HepG2 (cell line): Measurements from ENCODE around the gene DIS3L2. TPM values are rescaled to one million over a fixed set of nuclear protein-coding genes. Genes with fewer than 3 reads are reported as not detected.
"Not testable (repeated sequence)": the region's sequence is repeated elsewhere in the genome, so short reads cannot be mapped to it uniquely, and the experiment has no call there.

ENCODE experiments used
- ATAC-seq: fragments of 200-7000 bp; cut with Tn5 transposase; 3 replicates; pipeline ENCODE4 v1.9.1; 2020; ENCODE audit warnings: mild to moderate bottlenecking, moderate library complexity
- BruUV-seq: library from RNA; stranded (reverse); fragments of 400-500 nt; replicated peaks from 2 replicates; lab custom pipeline; 2021; lab: Mats Ljungman, UMichigan
- CTCF ChIA-PET: fragments of 300-600 bp; formaldehyde crosslinking; extraction: SDS; loops from one replicate; lab custom pipeline; 2021; ENCODE audit warnings: low total read pairs, inconsistent platforms, low intra/inter-chr PET ratio; lab: Yijun Ruan, JAX
- POLR2A ChIA-PET: fragments of 350-600 bp; sonication (Branson Sonifier 250); formaldehyde crosslinking; loops from one replicate; lab custom pipeline; 2020; ENCODE audit warnings: antibody characterized with exemption, inconsistent platforms; lab: Yijun Ruan, JAX
- DNase-seq: peaks from one replicate; pipeline ENCODE4 v3.0.0-alpha.2; 2015; ENCODE audit warnings: low spot score
- FAIRE-seq: peaks from 3 replicates; lab custom pipeline; 2011; peaks lifted over from hg19 to GRCh38; lab: Jason Lieb, UNC
- H2AFZ ChIP-seq: one replicate; pipeline ENCODE4 v1.6.1; 2011; ENCODE audit warnings: low read length, inconsistent platforms
- H3K27ac ChIP-seq: fragments of 300-600 bp; 3 replicates; pipeline ENCODE4 v1.8.0; 2011; ENCODE audit warnings: mixed run types, mild to moderate bottlenecking, mixed read lengths, low read length, inconsistent platforms; ENCODE audit not compliant: insufficient read depth; ENCODE audit errors: extremely low read length
- H3K27me3 ChIP-seq, 2 experiments: fragments of 200-600 bp in 1 of 2; 2 replicates in 1 of 2; 3 replicates in 1 of 2; pipeline versions ENCODE4 v1.6.0 to v1.8.0; 2011; ENCODE audit warnings: low read length in 2 of 2, mild to moderate bottlenecking in 2 of 2, moderate library complexity in 2 of 2, inconsistent platforms in 1 of 2; ENCODE audit not compliant: insufficient read depth in 2 of 2, control insufficient read depth in 1 of 2
- H3K36me3 ChIP-seq, 2 experiments: fragments of 200-600 bp in 1 of 2; replicated peaks in 1 of 2; 2 replicates in 1 of 2; 3 replicates in 1 of 2; pipeline versions ENCODE4 v1.5.1 to v1.8.0; 2011; ENCODE audit warnings: low read length in 2 of 2, inconsistent platforms in 1 of 2; ENCODE audit not compliant: insufficient read depth in 2 of 2, control insufficient read depth in 1 of 2
- H3K4me1 ChIP-seq: 2 replicates; pipeline ENCODE4 v1.5.1; 2012; ENCODE audit warnings: low read length, inconsistent platforms; ENCODE audit not compliant: insufficient read depth
- H3K4me2 ChIP-seq: 2 replicates; pipeline ENCODE4 v1.6.0; 2011; ENCODE audit warnings: low read depth, low read length, inconsistent platforms
- H3K4me3 ChIP-seq, 3 experiments: fragments of 200-600 bp in 1 of 3; sonication (generic), shearing (Covaris generic) in 1 of 3; replicated peaks in 1 of 3; 2 replicates each; pipeline ENCODE4 v1.5.1; 2011 to 2016; ENCODE audit warnings: low read length in 3 of 3, inconsistent platforms in 2 of 3, low read depth in 2 of 3, mild to moderate bottlenecking in 2 of 3, control low read depth in 1 of 3, mixed read lengths in 1 of 3; ENCODE audit not compliant: insufficient read depth in 1 of 3
- H3K79me2 ChIP-seq: one replicate; pipeline ENCODE4 v1.6.1; 2011; ENCODE audit warnings: low read length, inconsistent platforms; ENCODE audit not compliant: insufficient read depth
- H3K9ac ChIP-seq: 2 replicates; pipeline ENCODE4 v1.6.0; 2011; ENCODE audit warnings: mild to moderate bottlenecking, low read depth, low read length, inconsistent platforms; ENCODE audit not compliant: insufficient read depth
- H3K9me3 ChIP-seq: 2 replicates; pipeline ENCODE4 v1.5.1; 2012; ENCODE audit warnings: mild to moderate bottlenecking, low read length
- H4K20me1 ChIP-seq: 2 replicates; pipeline ENCODE4 v1.6.0; 2011; ENCODE audit warnings: inconsistent platforms, mild to moderate bottlenecking, low read length, moderate library complexity; ENCODE audit not compliant: insufficient read depth
- HNF4A ChIP-seq: sonication (generic); formaldehyde crosslinking; IDR thresholded peaks from 2 replicates; pipeline ENCODE4 v1.4.0; 2020; ENCODE audit warnings: missing genetic modification reagents
- ISL2 ChIP-seq: sonication (generic); formaldehyde crosslinking; IDR thresholded peaks from 2 replicates; pipeline ENCODE4 v1.5.0; 2020; ENCODE audit warnings: missing genetic modification reagents
- MAZ ChIP-seq, 2 experiments: sonication (generic) in 1 of 2; formaldehyde crosslinking in 1 of 2; IDR thresholded peaks; 2 replicates each; pipeline versions ENCODE4 v1.5.0 to v1.6.1; 2012 to 2020; ENCODE audit warnings: low read depth in 2 of 2, mild to moderate bottlenecking in 2 of 2, borderline replicate concordance in 1 of 2, improper control_type of control experiment in 1 of 2, low read length in 1 of 2, missing genetic modification reagents in 1 of 2, moderate library complexity in 1 of 2
- SAP130 ChIP-seq: IDR thresholded peaks from 2 replicates; pipeline ENCODE4 v1.6.1; 2016; ENCODE audit warnings: low read depth
- SP5 ChIP-seq: IDR thresholded peaks from 2 replicates; pipeline ENCODE4 v1.6.1; 2016; ENCODE audit warnings: low read depth, borderline replicate concordance
- TERF1 ChIP-seq: sonication (generic); formaldehyde crosslinking; IDR thresholded peaks from 2 replicates; pipeline ENCODE4 v1.8.0; 2022; ENCODE audit warnings: mild to moderate bottlenecking, missing genetic modification reagents, moderate library complexity
- ZBTB25 ChIP-seq: IDR thresholded peaks from 2 replicates; pipeline ENCODE4 v1.6.1; 2018; ENCODE audit warnings: missing genetic modification reagents
- ZC3H13 ChIP-seq: sonication (generic); formaldehyde crosslinking; IDR thresholded peaks from 2 replicates; pipeline ENCODE4 v1.8.1; 2023; ENCODE audit warnings: mild to moderate bottlenecking, missing genetic modification reagents, moderate library complexity
- ZMYM3 ChIP-seq: sonication (generic); formaldehyde crosslinking; IDR thresholded peaks from 2 replicates; pipeline ENCODE4 v1.5.1; 2020; ENCODE audit warnings: mild to moderate bottlenecking, missing genetic modification reagents
- WGBS: methylation state at CpG from one replicate; pipeline ENCODE4 v1.1.6; 2017; ENCODE audit warnings: low lambda C conversion rate; 5-methylcytosine and 5-hydroxymethylcytosine counted together
- in situ Hi-C: cut with HindIII; loops from 2 replicates; pipeline ENCODE4 v1.10.0; 2017; ENCODE audit warnings: low pct_unique_long_range_greater_than_20kb; ENCODE audit not compliant: extremely low pct_ligation_motif_present
- intact Hi-C: fragments of 100-400 bp; cut with micrococcal nuclease; formaldehyde crosslinking; loops from one replicate; pipeline ENCODE4 v1.10.0; 2022; ENCODE audit not compliant: unreplicated experiment
- polyA plus RNA-seq, 8 experiments: library from polyadenylated mRNA; depleted of rRNA in 3 of 8; stranded (reverse) in 7 of 8; unstranded in 1 of 8; fragments of >200 nt; fragmentation: Illumina TruSeq in 4 of 8; extraction: Trizol in 4 of 8; gene quantifications; 2 replicates each; pipeline versions ENCODE4 v1.2.1 to v1.2.3, GENCODE V29; 2011 to 2016; ENCODE audit warnings: low read depth in 4 of 8, missing spikeins in 1 of 8, mixed read lengths in 1 of 8; ENCODE audit not compliant: insufficient read depth in 1 of 8
- total RNA-seq, 5 experiments: library from RNA; depleted of rRNA; stranded (reverse); fragments of >200 nt; fragmentation: Illumina TruSeq; extraction: Trizol; gene quantifications; 2 replicates each; pipeline ENCODE4 v1.2.3, GENCODE V29; 2016; ENCODE audit warnings: low read depth in 1 of 5
- TF ChIP-seq, protein P1 (sequence below): IDR thresholded peaks from 2 replicates; pipeline ENCODE4 v1.6.1; 2016; ENCODE audit warnings: missing compliant biosample characterization, missing genetic modification reagents, borderline replicate concordance
- TF ChIP-seq, protein P2 (sequence below): IDR thresholded peaks from 2 replicates; pipeline ENCODE4 v1.6.1; 2016

The DIS3L2 gene
- total and polyA plus RNA-seq, 2 of the 13 experiments (the other 11 are each of a cell fraction or from before 2014, with no cell fraction given) = 7.0 to 23.9 TPM

DNA sequence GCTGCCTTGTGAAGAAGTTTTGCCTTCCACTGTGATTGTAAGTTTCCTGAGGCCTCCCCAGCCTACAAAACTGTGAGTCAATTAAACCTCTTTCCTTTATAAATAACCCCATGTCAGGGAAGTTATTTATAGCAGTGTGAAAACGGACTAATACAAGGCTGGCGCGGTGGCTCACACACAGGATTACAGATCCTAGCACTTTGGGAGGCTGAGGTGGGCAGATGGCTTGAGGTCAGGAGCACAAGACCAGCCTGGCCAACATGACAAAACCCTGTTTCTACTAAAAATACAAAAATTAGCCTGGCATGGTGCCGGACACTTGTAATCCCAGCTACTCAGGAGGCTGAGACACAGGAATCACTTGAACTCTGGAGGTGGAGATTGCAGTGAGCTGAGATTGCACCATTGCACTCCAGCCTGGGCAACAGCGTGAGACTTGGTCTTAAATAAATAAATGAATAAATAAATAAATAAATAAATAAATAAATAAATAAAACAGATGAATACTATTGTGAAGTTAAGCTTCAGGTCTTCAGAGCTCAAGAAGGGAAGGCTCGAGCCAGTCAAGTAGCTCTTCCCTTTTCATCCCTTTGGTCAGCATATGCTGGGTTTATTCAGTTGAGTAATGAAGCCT lies 154.3 kb downstream of the DIS3L2 start:
- 96% methylated on average over 6 of the region's 6 CpGs for WGBS
- ATAC-seq, BruUV-seq, H3K4me2 ChIP-seq, DNase-seq, H3K36me3 ChIP-seq, H3K27me3 ChIP-seq, H3K79me2 ChIP-seq, H3K9me3 ChIP-seq, FAIRE-seq, H3K4me3 ChIP-seq, H2AFZ ChIP-seq, H3K27ac ChIP-seq, intact Hi-C loops, H3K9ac ChIP-seq, H4K20me1 ChIP-seq, in situ Hi-C loops: not testable (repeated sequence)
- peaks cover 19% of the 10 kb centered on the region for H3K4me1 ChIP-seq
- CTCF ChIA-PET = interaction anchor here (2.1 kb wide), 1 partner anchor 211 kb away, joined by 9 read pairs; no protein-coding TSS in a partner anchor
- POLR2A ChIA-PET = interaction anchor here (2.0 kb wide), 1 partner anchor 10 kb away, joined by 7 read pairs; no protein-coding TSS in a partner anchor

DNA sequence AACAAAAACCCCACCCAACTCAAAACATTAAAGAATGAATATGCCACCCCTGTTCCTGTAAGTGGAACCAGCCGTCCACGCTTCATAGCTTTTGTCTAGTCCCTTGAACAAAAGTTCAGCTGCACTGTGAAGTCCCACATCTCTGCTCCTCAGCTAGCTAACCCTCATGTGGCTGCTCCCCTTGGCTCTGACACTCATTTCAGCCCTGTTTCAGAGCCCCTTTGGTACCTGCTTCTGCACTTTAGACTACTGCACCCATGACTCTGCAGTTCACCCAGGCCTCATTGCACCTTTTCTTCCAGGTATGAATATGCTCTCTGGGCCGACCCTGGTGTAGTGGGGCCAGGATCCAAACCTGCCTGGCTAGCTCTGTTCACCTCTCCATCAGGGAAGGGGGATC lies 155.3 kb downstream of the DIS3L2 start:
- POLR2A ChIA-PET = interaction anchor here (2.0 kb wide), 1 partner anchor 9 kb away, joined by 7 read pairs; no protein-coding TSS in a partner anchor
- H3K27ac ChIP-seq = no peak overlapping the region
- H3K79me2 ChIP-seq = no peaks in the 10 kb centered on the region
- no peak overlapping the region for H3K4me2 ChIP-seq
- CTCF ChIA-PET = interaction anchor here (2.1 kb wide), 1 partner anchor 210 kb away, joined by 9 read pairs; no protein-coding TSS in a partner anchor
- DNase-seq (no peak), ATAC-seq (peak; percentile 41), FAIRE-seq (no peak)
- in situ Hi-C loops = no loop called here
- no peaks in the 10 kb centered on the region for H3K27me3 ChIP-seq
- H3K9me3 ChIP-seq = no peaks in the 10 kb centered on the region
- H4K20me1 ChIP-seq = no peaks in the 10 kb centered on the region
- H2AFZ ChIP-seq = no peak overlapping the region
- H3K4me3 ChIP-seq = no peak overlapping the region
- H3K4me1 ChIP-seq = peaks cover 15% of the 10 kb centered on the region
- no TSS peak for BruUV-seq
- H3K36me3 ChIP-seq = no peaks in the 10 kb centered on the region
- 67% methylated on average over 3 of the region's 3 CpGs for WGBS
- intact Hi-C loops = loop anchor here (1.0 kb wide), 2 partner anchors 175 to 210 kb away; no protein-coding TSS in a partner anchor
- H3K9ac ChIP-seq = no peak overlapping the region
- TF ChIP-seq MAZ (IDR thresholded peaks at IDR 0.05; ENCODE audit: borderline replicate concordance, low read depth, low read length) (no peak), MAZ (CRISPR knock-in tag; IDR thresholded peaks at IDR 0.05; ENCODE audit: low read depth) (no peak), ZMYM3 (CRISPR knock-in tag) (no peak), ZC3H13 (no peak), TERF1 (no peak), SAP130 (CRISPR knock-in tag) (no peak), HNF4A (no peak), SP5 (CRISPR knock-in tag) (no peak), ZBTB25 (CRISPR knock-in tag) (no peak), ISL2 (CRISPR knock-in tag) (no peak)
- TF ChIP-seq, protein P1, sequence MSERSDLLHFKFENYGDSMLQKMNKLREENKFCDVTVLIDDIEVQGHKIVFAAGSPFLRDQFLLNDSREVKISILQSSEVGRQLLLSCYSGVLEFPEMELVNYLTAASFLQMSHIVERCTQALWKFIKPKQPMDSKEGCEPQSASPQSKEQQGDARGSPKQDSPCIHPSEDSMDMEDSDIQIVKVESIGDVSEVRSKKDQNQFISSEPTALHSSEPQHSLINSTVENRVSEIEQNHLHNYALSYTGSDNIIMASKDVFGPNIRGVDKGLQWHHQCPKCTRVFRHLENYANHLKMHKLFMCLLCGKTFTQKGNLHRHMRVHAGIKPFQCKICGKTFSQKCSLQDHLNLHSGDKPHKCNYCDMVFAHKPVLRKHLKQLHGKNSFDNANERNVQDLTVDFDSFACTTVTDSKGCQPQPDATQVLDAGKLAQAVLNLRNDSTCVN (CRISPR knock-in tag) = no peak
- TF ChIP-seq, protein P2, sequence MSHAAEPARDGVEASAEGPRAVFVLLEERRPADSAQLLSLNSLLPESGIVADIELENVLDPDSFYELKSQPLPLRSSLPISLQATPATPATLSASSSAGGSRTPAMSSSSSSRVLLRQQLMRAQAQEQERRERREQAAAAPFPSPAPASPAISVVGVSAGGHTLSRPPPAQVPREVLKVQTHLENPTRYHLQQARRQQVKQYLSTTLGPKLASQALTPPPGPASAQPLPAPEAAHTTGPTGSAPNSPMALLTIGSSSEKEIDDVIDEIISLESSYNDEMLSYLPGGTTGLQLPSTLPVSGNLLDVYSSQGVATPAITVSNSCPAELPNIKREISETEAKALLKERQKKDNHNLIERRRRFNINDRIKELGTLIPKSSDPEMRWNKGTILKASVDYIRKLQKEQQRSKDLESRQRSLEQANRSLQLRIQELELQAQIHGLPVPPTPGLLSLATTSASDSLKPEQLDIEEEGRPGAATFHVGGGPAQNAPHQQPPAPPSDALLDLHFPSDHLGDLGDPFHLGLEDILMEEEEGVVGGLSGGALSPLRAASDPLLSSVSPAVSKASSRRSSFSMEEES (CRISPR knock-in tag) = no peak
